ENCODE measurements around the gene RTL9.

DNA sequence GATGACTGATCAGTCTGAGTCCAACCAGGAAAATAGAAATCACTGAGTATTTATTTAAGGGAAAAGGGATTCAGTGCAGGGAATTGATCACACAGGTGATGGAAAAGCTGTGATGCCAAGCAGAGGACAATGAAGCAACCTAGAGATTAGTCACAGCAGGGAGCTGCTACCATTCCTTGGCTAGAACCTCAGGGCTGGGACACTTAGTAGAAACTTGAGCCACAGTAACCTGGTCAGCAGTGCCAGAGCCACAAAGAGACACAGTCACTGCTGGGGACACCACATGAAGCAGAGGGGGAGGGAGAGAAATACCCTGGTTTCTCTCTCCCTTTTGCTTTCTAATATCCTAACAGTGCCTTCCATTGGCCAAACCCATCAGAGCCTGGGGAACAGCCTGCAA lies 38.7 kb downstream of the RTL9 start:
- TF ChIP-seq, protein P1, sequence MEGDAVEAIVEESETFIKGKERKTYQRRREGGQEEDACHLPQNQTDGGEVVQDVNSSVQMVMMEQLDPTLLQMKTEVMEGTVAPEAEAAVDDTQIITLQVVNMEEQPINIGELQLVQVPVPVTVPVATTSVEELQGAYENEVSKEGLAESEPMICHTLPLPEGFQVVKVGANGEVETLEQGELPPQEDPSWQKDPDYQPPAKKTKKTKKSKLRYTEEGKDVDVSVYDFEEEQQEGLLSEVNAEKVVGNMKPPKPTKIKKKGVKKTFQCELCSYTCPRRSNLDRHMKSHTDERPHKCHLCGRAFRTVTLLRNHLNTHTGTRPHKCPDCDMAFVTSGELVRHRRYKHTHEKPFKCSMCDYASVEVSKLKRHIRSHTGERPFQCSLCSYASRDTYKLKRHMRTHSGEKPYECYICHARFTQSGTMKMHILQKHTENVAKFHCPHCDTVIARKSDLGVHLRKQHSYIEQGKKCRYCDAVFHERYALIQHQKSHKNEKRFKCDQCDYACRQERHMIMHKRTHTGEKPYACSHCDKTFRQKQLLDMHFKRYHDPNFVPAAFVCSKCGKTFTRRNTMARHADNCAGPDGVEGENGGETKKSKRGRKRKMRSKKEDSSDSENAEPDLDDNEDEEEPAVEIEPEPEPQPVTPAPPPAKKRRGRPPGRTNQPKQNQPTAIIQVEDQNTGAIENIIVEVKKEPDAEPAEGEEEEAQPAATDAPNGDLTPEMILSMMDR (IDR thresholded peaks at IDR 0.05; ENCODE audit: extremely low read depth in 1 of 2, insufficient read depth in 1 of 2, low read depth in 1 of 2, low read length in 2 of 2) = no peak
- TF ChIP-seq POLR2A (IDR thresholded peaks at IDR 0.05; ENCODE audit: low read depth, low read length) (no peak), EZH2 (IDR thresholded peaks at IDR 0.05; ENCODE audit: borderline replicate concordance, low read depth, low read length, severe bottlenecking) (no peak), FOS (IDR thresholded peaks at IDR 0.05; ENCODE audit: borderline replicate concordance, insufficient read depth, low read length) (no peak), MYC (IDR thresholded peaks at IDR 0.05; ENCODE audit: low read depth, low read length) (no peak), JUN (IDR thresholded peaks at IDR 0.05; ENCODE audit: borderline replicate concordance, insufficient read depth, insufficient read length, low read depth) (no peak), POLR2AphosphoS5 (IDR thresholded peaks at IDR 0.05; ENCODE audit: insufficient read depth, low read depth, low read length) (no peak)
- TF ChIP-seq, protein P2, sequence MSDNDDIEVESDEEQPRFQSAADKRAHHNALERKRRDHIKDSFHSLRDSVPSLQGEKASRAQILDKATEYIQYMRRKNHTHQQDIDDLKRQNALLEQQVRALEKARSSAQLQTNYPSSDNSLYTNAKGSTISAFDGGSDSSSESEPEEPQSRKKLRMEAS (IDR thresholded peaks at IDR 0.05; ENCODE audit: insufficient read depth, insufficient read length) = no peak
